Measurements from ENCODE around the gene ABTB1. TPM values are rescaled to one million over a fixed set of nuclear protein-coding genes. Genes with fewer than 3 reads are reported as not detected.
A peak's percentile ranks its signal among the peaks of the same experiment; 100 is the strongest.

ABTB1 gene
- total and polyA plus RNA-seq, 2 of the 13 experiments (the other 11 are each of a cell fraction or from before 2014, with no cell fraction given), result 0.42 to 14.5 TPM

DNA sequence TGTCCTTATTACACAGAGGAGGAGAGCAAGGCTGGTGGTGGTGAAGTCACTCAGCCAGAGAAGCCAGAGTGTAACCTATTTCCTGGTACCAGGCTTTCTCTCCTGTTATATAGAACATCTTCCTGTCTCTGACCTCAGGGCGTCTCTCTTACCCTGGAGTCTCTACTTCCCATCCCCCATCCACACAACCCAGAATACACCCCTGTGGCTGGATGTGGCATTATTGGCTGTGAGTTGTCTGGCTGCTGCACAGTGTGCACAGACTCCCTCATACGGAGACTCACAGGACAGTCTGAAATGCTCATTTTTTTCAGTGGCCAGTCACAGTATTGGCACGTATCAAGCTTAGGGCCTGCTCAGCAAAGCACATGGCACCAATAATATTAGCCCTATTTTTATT is 35.2 kb upstream of the ABTB1 start:
- no peak overlapping the region for H3K4me2 ChIP-seq (ENCODE audit: low read depth, low read length)
- peak; percentile 71 for ATAC-seq
- CTCF ChIA-PET (ENCODE audit: low intra/inter-chr PET ratio, low total read pairs), result no interaction called here
- TF ChIP-seq, protein P1, sequence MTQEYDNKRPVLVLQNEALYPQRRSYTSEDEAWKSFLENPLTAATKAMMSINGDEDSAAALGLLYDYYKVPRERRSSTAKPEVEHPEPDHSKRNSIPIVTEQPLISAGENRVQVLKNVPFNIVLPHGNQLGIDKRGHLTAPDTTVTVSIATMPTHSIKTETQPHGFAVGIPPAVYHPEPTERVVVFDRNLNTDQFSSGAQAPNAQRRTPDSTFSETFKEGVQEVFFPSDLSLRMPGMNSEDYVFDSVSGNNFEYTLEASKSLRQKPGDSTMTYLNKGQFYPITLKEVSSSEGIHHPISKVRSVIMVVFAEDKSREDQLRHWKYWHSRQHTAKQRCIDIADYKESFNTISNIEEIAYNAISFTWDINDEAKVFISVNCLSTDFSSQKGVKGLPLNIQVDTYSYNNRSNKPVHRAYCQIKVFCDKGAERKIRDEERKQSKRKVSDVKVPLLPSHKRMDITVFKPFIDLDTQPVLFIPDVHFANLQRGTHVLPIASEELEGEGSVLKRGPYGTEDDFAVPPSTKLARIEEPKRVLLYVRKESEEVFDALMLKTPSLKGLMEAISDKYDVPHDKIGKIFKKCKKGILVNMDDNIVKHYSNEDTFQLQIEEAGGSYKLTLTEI (CRISPR knock-in tag; conservative IDR thresholded peaks at IDR 0.05), result no peak
- no peak for TF ChIP-seq DNMT1 (CRISPR knock-in tag; IDR thresholded peaks at IDR 0.05)
- TF ChIP-seq, protein P2, sequence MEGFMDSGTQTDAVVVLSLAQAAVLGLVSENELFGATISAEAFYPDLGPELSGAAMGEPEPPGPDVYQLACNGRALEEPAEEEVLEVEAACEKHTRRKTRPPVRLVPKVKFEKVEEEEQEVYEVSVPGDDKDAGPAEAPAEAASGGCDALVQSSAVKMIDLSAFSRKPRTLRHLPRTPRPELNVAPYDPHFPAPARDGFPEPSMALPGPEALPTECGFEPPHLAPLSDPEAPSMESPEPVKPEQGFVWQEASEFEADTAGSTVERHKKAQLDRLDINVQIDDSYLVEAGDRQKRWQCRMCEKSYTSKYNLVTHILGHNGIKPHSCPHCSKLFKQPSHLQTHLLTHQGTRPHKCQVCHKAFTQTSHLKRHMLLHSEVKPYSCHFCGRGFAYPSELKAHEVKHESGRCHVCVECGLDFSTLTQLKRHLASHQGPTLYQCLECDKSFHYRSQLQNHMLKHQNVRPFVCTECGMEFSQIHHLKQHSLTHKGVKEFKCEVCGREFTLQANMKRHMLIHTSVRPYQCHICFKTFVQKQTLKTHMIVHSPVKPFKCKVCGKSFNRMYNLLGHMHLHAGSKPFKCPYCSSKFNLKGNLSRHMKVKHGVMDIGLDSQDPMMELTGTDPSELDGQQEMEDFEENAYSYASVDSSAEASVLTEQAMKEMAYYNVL (CRISPR knock-in tag; IDR thresholded peaks at IDR 0.05; ENCODE audit: borderline replicate concordance), result no peak
- no peak for TF ChIP-seq ZNF484 (CRISPR knock-in tag; IDR thresholded peaks at IDR 0.05; ENCODE audit: borderline replicate concordance, low read depth)
- no peak for TF ChIP-seq ZNF724P (CRISPR knock-in tag; IDR thresholded peaks at IDR 0.05; ENCODE audit: borderline replicate concordance)
- TF ChIP-seq HNF4G (IDR thresholded peaks at IDR 0.05; ENCODE audit: borderline replicate concordance, low read depth, low read length), result no peak
- no peak for TF ChIP-seq HNF4G (CRISPR knock-in tag; IDR thresholded peaks at IDR 0.05; ENCODE audit: borderline replicate concordance, low read depth)
- no peak for TF ChIP-seq DMAP1 (CRISPR knock-in tag; IDR thresholded peaks at IDR 0.05)
- TF ChIP-seq, protein P3, sequence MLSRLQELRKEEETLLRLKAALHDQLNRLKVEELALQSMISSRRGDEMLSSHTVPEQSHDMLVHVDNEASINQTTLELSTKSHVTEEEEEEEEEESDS (CRISPR knock-in tag; IDR thresholded peaks at IDR 0.05; ENCODE audit: borderline replicate concordance), result no peak
- TF ChIP-seq, protein P4, sequence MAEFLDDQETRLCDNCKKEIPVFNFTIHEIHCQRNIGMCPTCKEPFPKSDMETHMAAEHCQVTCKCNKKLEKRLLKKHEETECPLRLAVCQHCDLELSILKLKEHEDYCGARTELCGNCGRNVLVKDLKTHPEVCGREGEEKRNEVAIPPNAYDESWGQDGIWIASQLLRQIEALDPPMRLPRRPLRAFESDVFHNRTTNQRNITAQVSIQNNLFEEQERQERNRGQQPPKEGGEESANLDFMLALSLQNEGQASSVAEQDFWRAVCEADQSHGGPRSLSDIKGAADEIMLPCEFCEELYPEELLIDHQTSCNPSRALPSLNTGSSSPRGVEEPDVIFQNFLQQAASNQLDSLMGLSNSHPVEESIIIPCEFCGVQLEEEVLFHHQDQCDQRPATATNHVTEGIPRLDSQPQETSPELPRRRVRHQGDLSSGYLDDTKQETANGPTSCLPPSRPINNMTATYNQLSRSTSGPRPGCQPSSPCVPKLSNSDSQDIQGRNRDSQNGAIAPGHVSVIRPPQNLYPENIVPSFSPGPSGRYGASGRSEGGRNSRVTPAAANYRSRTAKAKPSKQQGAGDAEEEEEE (CRISPR knock-in tag; IDR thresholded peaks at IDR 0.05; ENCODE audit: borderline replicate concordance), result no peak
- TF ChIP-seq, protein P5, sequence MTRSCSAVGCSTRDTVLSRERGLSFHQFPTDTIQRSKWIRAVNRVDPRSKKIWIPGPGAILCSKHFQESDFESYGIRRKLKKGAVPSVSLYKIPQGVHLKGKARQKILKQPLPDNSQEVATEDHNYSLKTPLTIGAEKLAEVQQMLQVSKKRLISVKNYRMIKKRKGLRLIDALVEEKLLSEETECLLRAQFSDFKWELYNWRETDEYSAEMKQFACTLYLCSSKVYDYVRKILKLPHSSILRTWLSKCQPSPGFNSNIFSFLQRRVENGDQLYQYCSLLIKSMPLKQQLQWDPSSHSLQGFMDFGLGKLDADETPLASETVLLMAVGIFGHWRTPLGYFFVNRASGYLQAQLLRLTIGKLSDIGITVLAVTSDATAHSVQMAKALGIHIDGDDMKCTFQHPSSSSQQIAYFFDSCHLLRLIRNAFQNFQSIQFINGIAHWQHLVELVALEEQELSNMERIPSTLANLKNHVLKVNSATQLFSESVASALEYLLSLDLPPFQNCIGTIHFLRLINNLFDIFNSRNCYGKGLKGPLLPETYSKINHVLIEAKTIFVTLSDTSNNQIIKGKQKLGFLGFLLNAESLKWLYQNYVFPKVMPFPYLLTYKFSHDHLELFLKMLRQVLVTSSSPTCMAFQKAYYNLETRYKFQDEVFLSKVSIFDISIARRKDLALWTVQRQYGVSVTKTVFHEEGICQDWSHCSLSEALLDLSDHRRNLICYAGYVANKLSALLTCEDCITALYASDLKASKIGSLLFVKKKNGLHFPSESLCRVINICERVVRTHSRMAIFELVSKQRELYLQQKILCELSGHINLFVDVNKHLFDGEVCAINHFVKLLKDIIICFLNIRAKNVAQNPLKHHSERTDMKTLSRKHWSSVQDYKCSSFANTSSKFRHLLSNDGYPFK (CRISPR knock-in tag; IDR thresholded peaks at IDR 0.05; ENCODE audit: borderline replicate concordance), result no peak
- TF ChIP-seq, protein P6, sequence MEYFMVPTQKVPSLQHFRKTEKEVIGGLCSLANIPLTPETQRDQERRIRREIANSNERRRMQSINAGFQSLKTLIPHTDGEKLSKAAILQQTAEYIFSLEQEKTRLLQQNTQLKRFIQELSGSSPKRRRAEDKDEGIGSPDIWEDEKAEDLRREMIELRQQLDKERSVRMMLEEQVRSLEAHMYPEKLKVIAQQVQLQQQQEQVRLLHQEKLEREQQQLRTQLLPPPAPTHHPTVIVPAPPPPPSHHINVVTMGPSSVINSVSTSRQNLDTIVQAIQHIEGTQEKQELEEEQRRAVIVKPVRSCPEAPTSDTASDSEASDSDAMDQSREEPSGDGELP (IDR thresholded peaks at IDR 0.05; ENCODE audit: borderline replicate concordance, low read depth), result no peak
- TF ChIP-seq ZNF619 (CRISPR knock-in tag; IDR thresholded peaks at IDR 0.05), result no peak
- TF ChIP-seq KMT2A (CRISPR knock-in tag; IDR thresholded peaks at IDR 0.05), result no peak

More for the DNA sequence above, 35.2 kb upstream of the ABTB1 start:
- Histone ChIP-seq H3K9ac (ENCODE audit: insufficient read depth, low read depth, low read length) (no peak overlapping the region), H3K4me1 (ENCODE audit: insufficient read depth, low read length) (no peaks in the 10 kb centered on the region), H2AFZ (ENCODE audit: low read length) (no peak overlapping the region), H3K79me2 (ENCODE audit: insufficient read depth, low read length) (no peaks in the 10 kb centered on the region), H3K4me3 (replicated peaks in 1 of 3; ENCODE audit: insufficient read depth in 1 of 3, low read depth in 2 of 3, low read length in 3 of 3) (no peak overlapping the region), H4K20me1 (ENCODE audit: insufficient read depth, low read length) (no peaks in the 10 kb centered on the region), H3K9me3 (ENCODE audit: low read length) (no peaks in the 10 kb centered on the region), H3K36me3 (replicated peaks in 1 of 2; ENCODE audit: control insufficient read depth in 1 of 2, insufficient read depth in 2 of 2, low read length in 2 of 2) (peaks cover 0 to 3% of the 10 kb centered on the region in 2 experiments; a peak in 1 of 5 replicates), H3K27me3 (ENCODE audit: control insufficient read depth in 1 of 2, insufficient read depth in 2 of 2, low read length in 2 of 2) (no peaks in the 10 kb centered on the region), H3K27ac (ENCODE audit: extremely low read length, insufficient read depth, low read length) (no peak overlapping the region)
- 86% methylated on average over 3 of the region's 3 CpGs for WGBS (ENCODE audit: low lambda C conversion rate)
- no peak for FAIRE-seq
- intact Hi-C loops (cut with micrococcal nuclease; ENCODE audit: unreplicated experiment) (no loop called here), in situ Hi-C loops (cut with HindIII; ENCODE audit: extremely low pct_ligation_motif_present, low pct_unique_long_range_greater_than_20kb) (no loop called here)
- POLR2A ChIA-PET, result no interaction called here
- BruUV-seq (replicated peaks), result no TSS peak
- DNase-seq (ENCODE audit: low spot score), result no peak

All from HepG2 (cell line).